Mesenchymal stem cell (in vitro differentiated cells and primary cell): ENCODE measurements around the gene AKAP8L.
A peak's percentile ranks its signal among the peaks of the same experiment; 100 is the strongest.

Experiments used
- DNase-seq: peaks from one replicate; pipeline ENCODE4 v3.0.0-alpha.2; 2013
- H2AFZ ChIP-seq: one replicate; pipeline ENCODE4 v1.6.1; 2013; ENCODE audit warnings: low read depth, mild to moderate bottlenecking, control low read depth, inconsistent platforms, low read length, moderate library complexity
- H2AK5ac ChIP-seq: 2 replicates; pipeline ENCODE4 v1.6.1; 2013; ENCODE audit warnings: low read length, moderate library complexity, mild to moderate bottlenecking, inconsistent platforms; ENCODE audit not compliant: severe bottlenecking
- H2BK120ac ChIP-seq: one replicate; pipeline ENCODE4 v1.6.1; 2013; ENCODE audit warnings: low read depth, mild to moderate bottlenecking, inconsistent platforms, low read length, moderate library complexity
- H2BK12ac ChIP-seq, 2 experiments: one replicate each; pipeline ENCODE4 v1.6.1; 2013; ENCODE audit warnings: inconsistent platforms in 2 of 2, low read length in 2 of 2, mild to moderate bottlenecking in 2 of 2, moderate library complexity in 2 of 2, control low read depth in 1 of 2
- H2BK15ac ChIP-seq: one replicate; pipeline ENCODE4 v1.6.1; 2013; ENCODE audit warnings: mild to moderate bottlenecking, low read depth, inconsistent platforms; ENCODE audit not compliant: poor library complexity, severe bottlenecking
- H2BK5ac ChIP-seq: 2 replicates; pipeline ENCODE4 v1.6.1; 2013; ENCODE audit warnings: low read depth, mild to moderate bottlenecking, low read length, control low read depth, inconsistent platforms; ENCODE audit not compliant: poor library complexity, severe bottlenecking
- H3K14ac ChIP-seq, 2 experiments: one replicate each; pipeline ENCODE4 v1.6.1; 2013; ENCODE audit warnings: inconsistent platforms in 2 of 2, low read length in 2 of 2, control low read depth in 1 of 2, mild to moderate bottlenecking in 1 of 2, moderate library complexity in 1 of 2
- H3K18ac ChIP-seq, 2 experiments: one replicate each; pipeline ENCODE4 v1.6.1; 2013; ENCODE audit warnings: inconsistent platforms in 2 of 2, low read length in 2 of 2, control low read depth in 1 of 2, low read depth in 1 of 2, mild to moderate bottlenecking in 1 of 2
- H3K23ac ChIP-seq, 2 experiments: one replicate each; pipeline ENCODE4 v1.6.1; 2013; ENCODE audit warnings: inconsistent platforms in 2 of 2, low read length in 2 of 2, mild to moderate bottlenecking in 2 of 2, moderate library complexity in 2 of 2, control low read depth in 1 of 2
- H3K27ac ChIP-seq: 2 replicates; pipeline ENCODE4 v1.5.1; 2013; ENCODE audit warnings: mild to moderate bottlenecking, moderate library complexity, low read length, control low read depth, inconsistent platforms; ENCODE audit not compliant: poor library complexity, severe bottlenecking
- H3K27me3 ChIP-seq, 2 experiments: 2 replicates each; pipeline versions ENCODE4 v1.6.1 to v1.7.0; 2013; ENCODE audit warnings: low read length in 2 of 2, mild to moderate bottlenecking in 2 of 2, moderate library complexity in 2 of 2, control low read depth in 1 of 2, inconsistent platforms in 1 of 2; ENCODE audit not compliant: control insufficient read depth in 1 of 2, insufficient read depth in 1 of 2
- H3K36me3 ChIP-seq, 2 experiments: 2 replicates each; pipeline versions ENCODE4 v1.6.1 to v1.7.0; 2013; ENCODE audit warnings: low read length in 2 of 2, control low read depth in 1 of 2, inconsistent platforms in 1 of 2, low read depth in 1 of 2, mild to moderate bottlenecking in 1 of 2; ENCODE audit not compliant: insufficient read depth in 2 of 2, control insufficient read depth in 1 of 2
- H3K4ac ChIP-seq, 2 experiments: one replicate each; pipeline ENCODE4 v1.6.1; 2013; ENCODE audit warnings: inconsistent platforms in 2 of 2, low read length in 2 of 2, mild to moderate bottlenecking in 2 of 2, moderate library complexity in 2 of 2, control low read depth in 1 of 2, low read depth in 1 of 2
- H3K4me1 ChIP-seq: 2 replicates; pipeline ENCODE4 v1.6.1; 2013; ENCODE audit warnings: low read depth, low read length, control low read depth; ENCODE audit not compliant: control insufficient read depth, insufficient read depth
- H3K4me2 ChIP-seq: 2 replicates; pipeline ENCODE4 v1.6.1; 2013; ENCODE audit warnings: low read length, mild to moderate bottlenecking, inconsistent platforms; ENCODE audit not compliant: poor library complexity, severe bottlenecking
- H3K4me3 ChIP-seq, 2 experiments: 2 replicates each; pipeline versions ENCODE4 v1.5.1 to v1.7.0; 2013; ENCODE audit warnings: low read length in 2 of 2, mild to moderate bottlenecking in 2 of 2, control low read depth in 1 of 2, low read depth in 1 of 2; ENCODE audit not compliant: insufficient read depth in 1 of 2
- H3K79me1 ChIP-seq: replicated peaks from 2 replicates; pipeline ENCODE4 v1.6.1; 2013; ENCODE audit warnings: mild to moderate bottlenecking, control low read depth, low read length, inconsistent platforms; ENCODE audit not compliant: poor library complexity, severe bottlenecking
- H3K9ac ChIP-seq: 2 replicates; pipeline ENCODE4 v1.7.0; 2013; ENCODE audit warnings: mild to moderate bottlenecking, low read length, moderate library complexity
- H3K9me3 ChIP-seq: 2 replicates; pipeline ENCODE4 v1.7.0; 2013; ENCODE audit warnings: mild to moderate bottlenecking, low read length; ENCODE audit not compliant: control insufficient read depth
- H4K8ac ChIP-seq: one replicate; pipeline ENCODE4 v1.6.1; 2013; ENCODE audit warnings: inconsistent platforms, mild to moderate bottlenecking, low read length, moderate library complexity
- H4K91ac ChIP-seq: one replicate; pipeline ENCODE4 v1.6.1; 2013; ENCODE audit warnings: mild to moderate bottlenecking, low read length, inconsistent platforms
- WGBS: methylation state at CpG from one replicate; pipeline ENCODE4 v1.1.7; 2013; ENCODE audit warnings: mixed read lengths; 5-methylcytosine and 5-hydroxymethylcytosine counted together

AKAP8L gene

DNA sequence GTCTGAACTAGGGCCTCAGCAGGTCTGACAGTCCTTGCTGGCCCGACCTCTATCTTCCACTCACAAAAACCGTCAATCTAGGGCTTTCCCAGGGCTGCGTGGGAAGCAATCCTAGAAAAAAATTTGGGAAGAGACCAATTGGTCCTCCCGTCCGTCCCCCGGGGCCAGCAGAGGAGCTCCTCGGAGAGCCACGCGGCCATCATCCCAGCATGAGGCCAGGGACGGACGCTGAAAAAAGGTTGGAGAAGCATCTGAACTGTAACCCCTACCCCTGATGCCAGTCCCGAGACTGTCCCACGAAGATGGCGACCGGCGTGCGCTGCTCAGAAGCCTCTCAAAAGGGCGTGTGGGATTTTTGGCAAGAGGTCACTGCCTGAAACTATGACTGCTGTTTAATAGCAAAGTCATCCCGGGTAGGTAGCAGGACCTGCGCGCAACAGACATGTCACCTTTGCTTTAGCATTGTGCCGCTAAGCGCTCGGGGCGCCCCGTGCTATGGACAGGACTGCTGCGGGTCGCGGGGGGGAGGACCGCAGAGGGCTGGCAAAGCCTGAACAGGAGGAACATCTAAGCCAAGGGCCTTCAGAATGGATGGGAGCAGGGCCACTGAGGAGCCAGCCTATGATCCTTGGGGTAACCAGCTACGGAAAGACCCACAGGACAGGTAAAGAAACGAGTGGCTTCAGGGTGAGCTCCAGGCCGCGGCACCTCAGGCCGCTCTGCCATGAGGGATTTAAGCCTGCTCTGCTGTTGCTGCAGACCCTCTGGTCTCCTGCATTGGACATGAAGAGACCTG is 49.8 kb downstream of the AKAP8L start:
- no peak for DNase-seq
- H3K4me3 ChIP-seq: no peak overlapping the region
- no peak overlapping the region for H3K23ac ChIP-seq
- WGBS: 98% methylated on average over 35 of the region's 35 CpGs
- H3K9me3 ChIP-seq: no peaks in the 10 kb centered on the region
- no peak overlapping the region for H3K4ac ChIP-seq
- peaks cover 49% of the 10 kb centered on the region for H3K79me1 ChIP-seq
- no peak overlapping the region for H3K9ac ChIP-seq
- H2AK5ac ChIP-seq: no peak overlapping the region
- no peak overlapping the region for H2BK15ac ChIP-seq
- no peaks in the 10 kb centered on the region for H3K27me3 ChIP-seq
- no peaks in the 10 kb centered on the region for H3K4me1 ChIP-seq
- H3K36me3 ChIP-seq: peaks cover 83 to 91% of the 10 kb centered on the region in 2 experiments
- H2AFZ ChIP-seq: no peak overlapping the region
- no peak overlapping the region for H4K8ac ChIP-seq
- H3K4me2 ChIP-seq: no peak overlapping the region
- H4K91ac ChIP-seq: no peak overlapping the region
- H3K14ac ChIP-seq: no peak overlapping the region
- H2BK5ac ChIP-seq: no peak overlapping the region
- no peak overlapping the region for H3K18ac ChIP-seq
- no peak overlapping the region for H2BK120ac ChIP-seq
- H2BK12ac ChIP-seq: no peak overlapping the region
- no peak overlapping the region for H3K27ac ChIP-seq

DNA sequence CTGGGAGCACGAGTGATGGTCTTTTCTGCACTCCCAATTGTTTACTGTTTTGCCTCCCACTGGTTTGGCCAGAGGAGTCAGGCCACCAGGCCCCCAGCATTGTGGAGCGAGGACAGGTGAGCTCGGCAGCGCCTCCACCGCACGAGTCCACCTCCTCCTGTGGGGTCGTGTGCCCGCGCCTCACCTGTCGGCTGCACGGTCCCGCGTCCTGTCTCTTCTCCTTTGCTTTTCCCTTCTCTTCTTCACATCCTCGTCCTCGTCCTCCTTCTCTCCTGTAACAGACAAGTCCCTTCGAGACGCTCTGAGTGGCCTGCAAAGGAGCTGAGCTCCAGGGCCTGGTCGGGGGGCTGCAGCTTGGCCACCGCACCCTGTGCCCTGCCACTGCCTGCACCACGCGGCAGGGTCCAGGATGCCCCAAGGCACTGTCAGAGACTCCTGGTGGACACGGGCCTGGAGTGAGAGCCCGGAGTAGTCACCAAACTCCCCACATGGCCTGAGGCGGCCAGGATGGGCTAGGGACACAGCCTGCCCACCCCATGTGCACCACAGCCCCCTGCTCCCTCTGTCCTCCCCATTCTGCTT is 50.6 kb downstream of the AKAP8L start:
- Histone ChIP-seq H2BK15ac (no peak overlapping the region), H4K91ac (no peak overlapping the region), H3K4me2 (no peak overlapping the region), H3K4ac (no peak overlapping the region), H2AFZ (no peak overlapping the region), H3K23ac (no peak overlapping the region), H3K4me3 (no peak overlapping the region), H2BK5ac (no peak overlapping the region), H3K27ac (no peak overlapping the region), H3K9me3 (no peaks in the 10 kb centered on the region), H3K14ac (no peak overlapping the region), H3K79me1 (peaks cover 46% of the 10 kb centered on the region), H2AK5ac (no peak overlapping the region), H3K9ac (no peak overlapping the region), H3K36me3 (peaks cover 74 to 83% of the 10 kb centered on the region in 2 experiments), H2BK120ac (no peak overlapping the region), H3K4me1 (no peaks in the 10 kb centered on the region), H4K8ac (no peak overlapping the region), H2BK12ac (no peak overlapping the region), H3K18ac (no peak overlapping the region), H3K27me3 (no peaks in the 10 kb centered on the region)
- WGBS: 98% methylated on average over 24 of the region's 24 CpGs
- no peak for DNase-seq

DNA sequence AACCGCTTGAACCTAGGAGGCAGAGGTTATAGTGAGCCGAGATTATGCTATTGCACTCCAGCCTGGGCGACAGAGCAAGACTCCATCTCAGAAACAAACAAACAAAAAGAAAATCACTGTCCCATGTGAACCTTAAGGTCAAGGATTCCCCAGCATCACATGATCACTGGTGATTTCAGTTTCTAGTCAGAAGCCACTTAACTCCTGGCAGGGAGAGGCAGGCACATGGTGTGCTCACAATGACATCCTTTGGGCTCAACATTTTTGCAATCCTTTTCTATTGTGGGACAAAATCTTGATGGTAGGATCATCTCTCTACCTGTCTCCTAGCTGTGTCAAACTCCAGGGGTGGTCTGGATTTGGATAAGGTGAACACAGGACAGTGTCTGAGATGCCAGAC is 51.3 kb downstream of the AKAP8L start:
- H3K23ac ChIP-seq: no peak overlapping the region
- no peaks in the 10 kb centered on the region for H3K4me1 ChIP-seq
- H4K91ac ChIP-seq: no peak overlapping the region
- peaks cover 42% of the 10 kb centered on the region for H3K79me1 ChIP-seq
- peak; percentile 46 for DNase-seq
- H2BK15ac ChIP-seq: no peak overlapping the region
- no peak overlapping the region for H2BK12ac ChIP-seq
- no peak overlapping the region for H4K8ac ChIP-seq
- H2BK120ac ChIP-seq: no peak overlapping the region
- H3K27me3 ChIP-seq: no peaks in the 10 kb centered on the region
- H3K4me2 ChIP-seq: no peak overlapping the region
- H3K14ac ChIP-seq: no peak overlapping the region
- no peak overlapping the region for H3K4me3 ChIP-seq
- peaks cover 68 to 77% of the 10 kb centered on the region in 2 experiments for H3K36me3 ChIP-seq
- H2AK5ac ChIP-seq: no peak overlapping the region
- H3K4ac ChIP-seq: no peak overlapping the region
- H3K27ac ChIP-seq: no peak overlapping the region
- 100% methylated on average over 3 of the region's 3 CpGs for WGBS
- H3K9me3 ChIP-seq: no peaks in the 10 kb centered on the region
- H3K18ac ChIP-seq: no peak overlapping the region
- H2AFZ ChIP-seq: no peak overlapping the region
- no peak overlapping the region for H3K9ac ChIP-seq
- no peak overlapping the region for H2BK5ac ChIP-seq

DNA sequence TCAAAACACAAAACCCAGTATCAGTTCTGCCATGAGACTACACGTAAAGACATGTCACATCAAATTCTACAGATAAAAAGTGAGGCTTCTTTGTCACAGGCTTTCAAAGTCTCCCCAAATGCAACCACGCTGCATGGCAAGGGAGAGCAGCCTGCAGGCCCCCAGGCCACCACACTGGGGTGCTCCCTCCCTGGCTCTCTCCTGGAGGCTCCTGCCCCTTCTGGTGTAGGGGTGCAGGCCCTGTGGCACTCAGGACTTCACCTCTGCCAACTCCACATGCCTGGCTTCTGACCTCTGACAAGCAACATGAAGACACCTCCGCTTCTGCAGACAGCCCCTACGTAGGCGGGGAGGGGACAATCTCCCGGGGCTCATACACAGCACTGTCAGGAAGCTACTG is 53.5 kb downstream of the AKAP8L start:
- Histone ChIP-seq H3K4me1 (no peaks in the 10 kb centered on the region), H3K18ac (no peak overlapping the region)

More for the DNA sequence above, 53.5 kb downstream of the AKAP8L start:
- Histone ChIP-seq H3K36me3 (peaks cover 71 to 74% of the 10 kb centered on the region in 2 experiments), H3K9ac (no peak overlapping the region), H3K4me3 (no peak overlapping the region), H2AFZ (no peak overlapping the region), H2BK12ac (no peak overlapping the region), H3K4me2 (no peak overlapping the region), H3K27ac (no peak overlapping the region), H2BK5ac (no peak overlapping the region), H2BK120ac (no peak overlapping the region), H4K8ac (no peak overlapping the region), H3K4ac (no peak overlapping the region), H2AK5ac (no peak overlapping the region), H3K9me3 (no peaks in the 10 kb centered on the region), H3K27me3 (no peaks in the 10 kb centered on the region), H3K14ac (no peak overlapping the region), H4K91ac (peak overlapping the region; percentile 32), H3K79me1 (peaks cover 36% of the 10 kb centered on the region), H3K23ac (no peak overlapping the region), H2BK15ac (no peak overlapping the region)
- no peak for DNase-seq
- WGBS: 98% methylated on average over 6 of the region's 6 CpGs
